Measurements from ENCODE around the gene EVI2A.
A peak's percentile ranks its signal among the peaks of the same experiment; 100 is the strongest.
"Not testable (repeated sequence)": the region's sequence is repeated elsewhere in the genome, so short reads cannot be mapped to it uniquely, and the experiment has no call there.

The EVI2A gene

GRCh38 chr17:31320791-31321190, 631 bp downstream of the EVI2A start:
- no peaks in the 10 kb centered on the region for H3K27me3 Mint-ChIP-seq
- H3K4me3 Mint-ChIP-seq: peak overlapping the region; percentile 86
- no peaks in the 10 kb centered on the region for H3K9me3 Mint-ChIP-seq
- DNase-seq (no peak), ATAC-seq (no peak)
- peaks cover 27% of the 10 kb centered on the region for H3K36me3 Mint-ChIP-seq (ENCODE audit: low read depth)
- peaks cover 50% of the 10 kb centered on the region for H3K4me1 Mint-ChIP-seq
- H3K27ac Mint-ChIP-seq: peak overlapping the region; percentile 98

GRCh38 chr17:31320241-31320640, 1.2 kb downstream of the EVI2A start:
- Mint-ChIP-seq H3K4me1 (peaks cover 55% of the 10 kb centered on the region), H3K27me3 (no peaks in the 10 kb centered on the region), H3K4me3 (peak overlapping the region; percentile 86), H3K9me3 (no peaks in the 10 kb centered on the region), H3K36me3 (ENCODE audit: low read depth) (peaks cover 27% of the 10 kb centered on the region), H3K27ac (peak overlapping the region; percentile 98)
- ATAC-seq: no peak
- DNase-seq: no peak

- DNase-seq (no peak), ATAC-seq (no peak)
- H3K9me3 Mint-ChIP-seq: no peaks in the 10 kb centered on the region
- H3K27ac Mint-ChIP-seq: peak overlapping the region; percentile 98
- peak overlapping the region; percentile 86 for H3K4me3 Mint-ChIP-seq
- H3K36me3 Mint-ChIP-seq (ENCODE audit: low read depth): peaks cover 27% of the 10 kb centered on the region
- no peaks in the 10 kb centered on the region for H3K27me3 Mint-ChIP-seq
- peaks cover 65% of the 10 kb centered on the region for H3K4me1 Mint-ChIP-seq
These were observed 2.4 kb downstream of the EVI2A start for GRCh38 chr17:31318851-31319661.

- ATAC-seq (peak; percentile 42), DNase-seq (peak; percentile 48)
- peak overlapping the region; percentile 86 for H3K4me3 Mint-ChIP-seq
- peaks cover 62% of the 10 kb centered on the region for H3K4me1 Mint-ChIP-seq
- H3K9me3 Mint-ChIP-seq: no peaks in the 10 kb centered on the region
- H3K27me3 Mint-ChIP-seq: no peaks in the 10 kb centered on the region
- H3K27ac Mint-ChIP-seq: peak overlapping the region; percentile 98
- H3K36me3 Mint-ChIP-seq (ENCODE audit: low read depth): peaks cover 27% of the 10 kb centered on the region
These were observed 3.1 kb downstream of the EVI2A start for GRCh38 chr17:31318298-31318801.

- Mint-ChIP-seq H3K27ac (peak overlapping the region; percentile 91), H3K4me3 (peak overlapping the region; percentile 84), H3K9me3 (no peaks in the 10 kb centered on the region), H3K27me3 (no peaks in the 10 kb centered on the region), H3K4me1 (peaks cover 61% of the 10 kb centered on the region), H3K36me3 (ENCODE audit: low read depth) (peaks cover 17% of the 10 kb centered on the region)
- no peak for ATAC-seq
- DNase-seq: no peak
These were observed 6.7 kb downstream of the EVI2A start for GRCh38 chr17:31314782-31315100.

GRCh38 chr17:31313982-31314781, 7.2 kb downstream of the EVI2A start, which contains the start of gene EVI2B:
EVI2B (minus strand) TSS chr17:31314054; CDS start chr17:31305609, 8,445 bp downstream.
- DNase-seq: no peak
- H3K27me3 Mint-ChIP-seq: no peaks in the 10 kb centered on the region

GRCh38 chr17:31312223-31312622, 9.2 kb downstream of the EVI2A start:
- DNase-seq: peak; percentile 44
- H3K4me1 Mint-ChIP-seq: peaks cover 68% of the 10 kb centered on the region
- ATAC-seq: not testable (repeated sequence)

More at GRCh38 chr17:31313982-31314781, 7.2 kb downstream of the EVI2A start, which contains the start of gene EVI2B:
- peak within 1 kb of the TSS; percentile 91 for H3K27ac Mint-ChIP-seq
- no peaks in the 10 kb centered on the region for H3K9me3 Mint-ChIP-seq
- ATAC-seq: peak; percentile 67
- peaks cover 63% of the 10 kb centered on the region for H3K4me1 Mint-ChIP-seq
- peaks cover 14% of the 10 kb centered on the region for H3K36me3 Mint-ChIP-seq (ENCODE audit: low read depth)
- peak within 1 kb of the TSS; percentile 84 for H3K4me3 Mint-ChIP-seq

GRCh38 chr17:31311526-31311925, 9.9 kb downstream of the EVI2A start:
- peak overlapping the region; percentile 84 for H3K4me3 Mint-ChIP-seq
- no peak for ATAC-seq
- peak overlapping the region; percentile 91 for H3K27ac Mint-ChIP-seq
- peaks cover 7% of the 10 kb centered on the region for H3K36me3 Mint-ChIP-seq (ENCODE audit: low read depth)
- H3K27me3 Mint-ChIP-seq: no peaks in the 10 kb centered on the region
- H3K4me1 Mint-ChIP-seq: peaks cover 67% of the 10 kb centered on the region
- DNase-seq: no peak
- no peaks in the 10 kb centered on the region for H3K9me3 Mint-ChIP-seq

More at GRCh38 chr17:31312223-31312622, 9.2 kb downstream of the EVI2A start:
- not testable (repeated sequence) for H3K36me3 Mint-ChIP-seq (ENCODE audit: low read depth); H3K9me3 Mint-ChIP-seq; H3K27me3 Mint-ChIP-seq
- H3K4me3 Mint-ChIP-seq: peak overlapping the region; percentile 84
- H3K27ac Mint-ChIP-seq: peak overlapping the region; percentile 91

GRCh38 chr17:31310886-31311285, 10.5 kb downstream of the EVI2A start:
- H3K4me1 Mint-ChIP-seq: peaks cover 67% of the 10 kb centered on the region
- peaks cover 13% of the 10 kb centered on the region for H3K36me3 Mint-ChIP-seq (ENCODE audit: low read depth)
- no peaks in the 10 kb centered on the region for H3K9me3 Mint-ChIP-seq
- peak overlapping the region; percentile 84 for H3K4me3 Mint-ChIP-seq
- H3K27ac Mint-ChIP-seq: peak overlapping the region; percentile 91
- no peak for ATAC-seq
- no peaks in the 10 kb centered on the region for H3K27me3 Mint-ChIP-seq
- DNase-seq: peak; percentile 25

GRCh38 chr17:31310260-31310659, 11.2 kb downstream of the EVI2A start:
- H3K9me3 Mint-ChIP-seq: no peaks in the 10 kb centered on the region
- no peak for ATAC-seq
- H3K27ac Mint-ChIP-seq: peak overlapping the region; percentile 91
- peak overlapping the region; percentile 84 for H3K4me3 Mint-ChIP-seq
- peaks cover 19% of the 10 kb centered on the region for H3K36me3 Mint-ChIP-seq (ENCODE audit: low read depth)
- H3K4me1 Mint-ChIP-seq: peaks cover 67% of the 10 kb centered on the region
- H3K27me3 Mint-ChIP-seq: no peaks in the 10 kb centered on the region
- no peak for DNase-seq

- H3K36me3 Mint-ChIP-seq (ENCODE audit: low read depth): peaks cover 26% of the 10 kb centered on the region
- ATAC-seq: peak; percentile 35
These were observed 11.9 kb downstream of the EVI2A start for GRCh38 chr17:31309556-31309955.

GRCh38 chr17:31308372-31309334, 12.8 kb downstream of the EVI2A start:
- peaks cover 7% of the 10 kb centered on the region for H3K9me3 Mint-ChIP-seq
- no peak for DNase-seq
- ATAC-seq: peak; percentile 53
- H3K27me3 Mint-ChIP-seq: no peaks in the 10 kb centered on the region
- peaks cover 68% of the 10 kb centered on the region for H3K4me1 Mint-ChIP-seq
- H3K36me3 Mint-ChIP-seq (ENCODE audit: low read depth): peaks cover 34% of the 10 kb centered on the region
- peak overlapping the region; percentile 84 for H3K4me3 Mint-ChIP-seq
- peak overlapping the region; percentile 91 for H3K27ac Mint-ChIP-seq

More at GRCh38 chr17:31309556-31309955, 11.9 kb downstream of the EVI2A start:
- no peak for DNase-seq
- peaks cover 67% of the 10 kb centered on the region for H3K4me1 Mint-ChIP-seq
- peak overlapping the region; percentile 91 for H3K27ac Mint-ChIP-seq
- H3K9me3 Mint-ChIP-seq: peaks cover 5% of the 10 kb centered on the region
- H3K4me3 Mint-ChIP-seq: peak overlapping the region; percentile 84
- no peaks in the 10 kb centered on the region for H3K27me3 Mint-ChIP-seq

- ATAC-seq: no peak
- H3K9me3 Mint-ChIP-seq: peaks cover 7% of the 10 kb centered on the region
- H3K4me1 Mint-ChIP-seq: peaks cover 73% of the 10 kb centered on the region
- no peak for DNase-seq
- H3K27me3 Mint-ChIP-seq: no peaks in the 10 kb centered on the region
- H3K27ac Mint-ChIP-seq: peak overlapping the region; percentile 91
- H3K36me3 Mint-ChIP-seq (ENCODE audit: low read depth): peaks cover 44% of the 10 kb centered on the region
- peak overlapping the region; percentile 84 for H3K4me3 Mint-ChIP-seq
These were observed 13.8 kb downstream of the EVI2A start for GRCh38 chr17:31307640-31308039.

GRCh38 chr17:31299624-31300023, 21.8 kb downstream of the EVI2A start:
- H3K27ac Mint-ChIP-seq: no peak overlapping the region
- ATAC-seq: no peak
- no peak overlapping the region for H3K4me3 Mint-ChIP-seq
- H3K9me3 Mint-ChIP-seq: peaks cover 3% of the 10 kb centered on the region
- peaks cover 20% of the 10 kb centered on the region for H3K36me3 Mint-ChIP-seq (ENCODE audit: low read depth)
- H3K4me1 Mint-ChIP-seq: peaks cover 28% of the 10 kb centered on the region
- H3K27me3 Mint-ChIP-seq: no peaks in the 10 kb centered on the region
- DNase-seq: no peak
